IMR-90 (cell line): Measurements from ENCODE around the gene ADAMTS12. TPM values are rescaled to one million over a fixed set of nuclear protein-coding genes. Genes with fewer than 3 reads are reported as not detected.

Experiments
- ATAC-seq: fragments of 200-7000 bp; cut with Tn5 transposase; 2 replicates; pipeline ENCODE4 v1.9.1; 2020; ENCODE audit warnings: low read depth, mild to moderate bottlenecking, moderate library complexity
- BruUV-seq: library from RNA; stranded (reverse); fragments of 400-500 nt; replicated peaks from 2 replicates; lab custom pipeline; 2021; lab: Mats Ljungman, UMichigan
- CTCF ChIA-PET: fragments of 300-600 bp; formaldehyde crosslinking; extraction: SDS; loops from one replicate; lab custom pipeline; 2021; ENCODE audit warnings: antibody characterized with exemption; lab: Yijun Ruan, JAX
- POLR2A ChIA-PET: fragments of 300-600 bp; sonication (Branson Sonifier 250); formaldehyde crosslinking; loops from one replicate; lab custom pipeline; 2022; ENCODE audit warnings: antibody characterized with exemption; ENCODE audit not compliant: unreplicated experiment; lab: Charles Lee
- DNase-seq: peaks from one replicate; pipeline ENCODE4 v3.0.0; 2013
- H2AFZ ChIP-seq: replicated peaks from 2 replicates; pipeline ENCODE3; 2013; ENCODE audit warnings: low read length, mild to moderate bottlenecking; ENCODE audit not compliant: poor library complexity
- H2AK5ac ChIP-seq: 2 replicates; pipeline ENCODE4 v1.6.1; 2013; ENCODE audit warnings: low read depth, low read length, inconsistent platforms
- H2AK9ac ChIP-seq: replicated peaks from 2 replicates; pipeline ENCODE3; 2013; ENCODE audit warnings: mild to moderate bottlenecking, low read depth, low read length, moderate library complexity; ENCODE audit not compliant: poor library complexity
- H2BK120ac ChIP-seq: 2 replicates; pipeline ENCODE4 v1.6.1; 2013; ENCODE audit warnings: low read depth, low read length, inconsistent platforms
- H2BK15ac ChIP-seq: 3 replicates; pipeline ENCODE4 v1.6.1; 2013; ENCODE audit warnings: low read depth, low read length, inconsistent platforms
- H2BK20ac ChIP-seq: 2 replicates; pipeline ENCODE4 v1.6.1; 2013; ENCODE audit warnings: low read depth, mild to moderate bottlenecking, inconsistent platforms, low read length, moderate library complexity
- H2BK5ac ChIP-seq: 2 replicates; pipeline ENCODE4 v1.6.1; 2013; ENCODE audit warnings: mild to moderate bottlenecking, low read depth, low read length, inconsistent platforms; ENCODE audit not compliant: poor library complexity, severe bottlenecking
- H3K14ac ChIP-seq: replicated peaks from 2 replicates; pipeline ENCODE4 v1.6.1; 2013; ENCODE audit warnings: low read depth, low read length, inconsistent platforms
- H3K18ac ChIP-seq: 2 replicates; pipeline ENCODE4 v1.6.1; 2013; ENCODE audit warnings: low read depth, low read length, control low read depth
- H3K23ac ChIP-seq: 2 replicates; pipeline ENCODE4 v1.6.1; 2013; ENCODE audit warnings: low read depth, low read length, inconsistent platforms
- H3K27ac ChIP-seq: 2 replicates; pipeline ENCODE4 v1.5.1; 2013; ENCODE audit warnings: mild to moderate bottlenecking, control low read depth, low read length; ENCODE audit not compliant: insufficient read depth
- H3K27me3 ChIP-seq: 2 replicates; pipeline ENCODE4 v1.6.1; 2013; ENCODE audit warnings: low read length; ENCODE audit not compliant: control insufficient read depth, insufficient read depth
- H3K36me3 ChIP-seq: 2 replicates; pipeline ENCODE4 v1.6.1; 2013; ENCODE audit warnings: low read length, mixed read lengths; ENCODE audit not compliant: control insufficient read depth, insufficient read depth
- H3K4ac ChIP-seq: 2 replicates; pipeline ENCODE4 v1.6.1; 2013; ENCODE audit warnings: low read depth, low read length, inconsistent platforms
- H3K4me1 ChIP-seq: 2 replicates; pipeline ENCODE4 v1.6.1; 2013; ENCODE audit warnings: low read length, mixed read lengths; ENCODE audit not compliant: control insufficient read depth, insufficient read depth
- H3K4me2 ChIP-seq: 2 replicates; pipeline ENCODE4 v1.6.1; 2013; ENCODE audit warnings: low read depth, mild to moderate bottlenecking, control low read depth, low read length, moderate library complexity
- H3K4me3 ChIP-seq: 2 replicates; pipeline ENCODE4 v1.5.1; 2013; ENCODE audit warnings: low read depth, mild to moderate bottlenecking, control low read depth, low read length, moderate library complexity; ENCODE audit not compliant: insufficient read depth
- H3K56ac ChIP-seq: 2 replicates; pipeline ENCODE4 v1.6.1; 2013; ENCODE audit warnings: low read length, inconsistent platforms; ENCODE audit not compliant: insufficient read depth; ENCODE audit errors: extremely low read depth
- H3K79me1 ChIP-seq, 2 experiments: 2 replicates each; pipeline ENCODE4 v1.6.1; 2013; ENCODE audit warnings: low read length in 2 of 2, inconsistent platforms in 1 of 2, low read depth in 1 of 2
- H3K9ac ChIP-seq: 2 replicates; pipeline ENCODE4 v1.6.1; 2013; ENCODE audit warnings: low read depth, low read length, control low read depth
- H3K9me1 ChIP-seq: 2 replicates; pipeline ENCODE4 v1.6.1; 2013; ENCODE audit warnings: low read length, inconsistent platforms; ENCODE audit not compliant: insufficient read depth
- H3K9me3 ChIP-seq: 2 replicates; pipeline ENCODE4 v1.6.1; 2013; ENCODE audit warnings: low read length; ENCODE audit not compliant: control insufficient read depth, insufficient read depth
- H4K20me1 ChIP-seq: 2 replicates; pipeline ENCODE4 v1.6.1; 2013; ENCODE audit warnings: low read length, inconsistent platforms; ENCODE audit not compliant: insufficient read depth
- H4K5ac ChIP-seq: 2 replicates; pipeline ENCODE4 v1.6.1; 2013; ENCODE audit warnings: mild to moderate bottlenecking, low read depth, low read length, control low read depth
- H4K8ac ChIP-seq, 2 experiments: 2 replicates each; pipeline ENCODE4 v1.6.1; 2013; ENCODE audit warnings: low read depth in 2 of 2, low read length in 2 of 2, control low read depth in 1 of 2, inconsistent platforms in 1 of 2
- H4K91ac ChIP-seq: 2 replicates; pipeline ENCODE4 v1.6.1; 2013; ENCODE audit warnings: low read depth, low read length, inconsistent platforms; ENCODE audit not compliant: insufficient read depth
- BHLHE40 ChIP-seq: fragments of 150-350 bp; IDR thresholded peaks from 2 replicates; pipeline ENCODE4 v1.6.1; 2016; ENCODE audit warnings: mild to moderate bottlenecking, low read depth, low read length
- CEBPB ChIP-seq: IDR thresholded peaks from 2 replicates; pipeline ENCODE4 v1.6.1; 2012; ENCODE audit warnings: low read depth, low read length, improper control_type of control experiment
- CHD1 ChIP-seq: IDR thresholded peaks from 2 replicates; pipeline ENCODE4 v1.6.1; 2012; ENCODE audit warnings: low read depth, low read length, improper control_type of control experiment
- ELK1 ChIP-seq: fragments of 150-350 bp; IDR thresholded peaks from 2 replicates; pipeline ENCODE4 v1.6.1; 2016; ENCODE audit warnings: low read depth, mild to moderate bottlenecking, low read length, moderate library complexity, borderline replicate concordance
- FOS ChIP-seq: fragments of 150-350 bp; IDR thresholded peaks from 2 replicates; pipeline ENCODE4 v1.6.1; 2016; ENCODE audit warnings: low read depth, low read length
- MAFK ChIP-seq: IDR thresholded peaks from 2 replicates; pipeline ENCODE4 v1.6.1; 2012; ENCODE audit warnings: low read depth, low read length, improper control_type of control experiment
- MAZ ChIP-seq: IDR thresholded peaks from 2 replicates; pipeline ENCODE4 v1.6.1; 2012; ENCODE audit warnings: low read depth, mild to moderate bottlenecking, low read length, improper control_type of control experiment, moderate library complexity, borderline replicate concordance
- NFE2L2 ChIP-seq: fragments of 150-350 bp; IDR thresholded peaks from 2 replicates; pipeline ENCODE4 v1.6.1; 2016; ENCODE audit warnings: low read depth, mild to moderate bottlenecking, low read length
- POLR2A ChIP-seq: IDR thresholded peaks from 2 replicates; pipeline ENCODE4 v1.6.1; 2012; ENCODE audit warnings: mild to moderate bottlenecking, low read depth, low read length
- RAD21 ChIP-seq: IDR thresholded peaks from 2 replicates; pipeline ENCODE4 v1.6.1; 2012; ENCODE audit warnings: low read length, improper control_type of control experiment
- RCOR1 ChIP-seq: IDR thresholded peaks from 2 replicates; pipeline ENCODE4 v1.6.1; 2012; ENCODE audit warnings: mild to moderate bottlenecking, low read length, improper control_type of control experiment; ENCODE audit not compliant: insufficient replicate concordance
- RFX5 ChIP-seq: IDR thresholded peaks from 2 replicates; pipeline ENCODE4 v1.8.0; 2012; ENCODE audit warnings: low read depth, mild to moderate bottlenecking, low read length, moderate library complexity
- SMC3 ChIP-seq: fragments of 150-350 bp; IDR thresholded peaks from 2 replicates; pipeline ENCODE4 v1.6.1; 2016; ENCODE audit warnings: low read depth, mild to moderate bottlenecking, antibody characterized with exemption, low read length, moderate library complexity
- USF2 ChIP-seq: fragments of 150-350 bp; IDR thresholded peaks from 2 replicates; pipeline ENCODE4 v1.6.1; 2017; ENCODE audit warnings: mild to moderate bottlenecking, antibody characterized with exemption, low read length, low read depth
- WGBS, 2 experiments: methylation state at CpG; one replicate each; pipeline versions ENCODE4 v1.1.5 to v1.1.7; 2013; ENCODE audit warnings: missing lambda C conversion rate in 2 of 2; ENCODE audit not compliant: insufficient read length in 1 of 2; ENCODE audit errors: extremely low coverage in 2 of 2; 5-methylcytosine and 5-hydroxymethylcytosine counted together
- dilution Hi-C: fragments of 300-500 bp; cut with HindIII; formaldehyde crosslinking; loops from one replicate; pipeline ENCODE4 v1.14.3; 2018; ENCODE audit warnings: low sequenced_read_pairs; ENCODE audit not compliant: unreplicated experiment
- in situ Hi-C: fragments of 300-500 bp; cut with MboI; formaldehyde crosslinking; loops from 3 replicates; pipeline ENCODE4 v1.14.3; 2019; ENCODE audit warnings: low sequenced_read_pairs, inconsistent platforms, mixed read lengths
- intact Hi-C: fragments of 100-400 bp; cut with micrococcal nuclease; formaldehyde crosslinking; loops from 2 replicates; pipeline ENCODE4 v1.10.0; 2022
- polyA plus RNA-seq, 3 experiments: library from polyadenylated mRNA; depleted of rRNA; stranded (reverse); fragments of >200 nt; gene quantifications; 2 replicates each; pipeline ENCODE4 v1.2.3, GENCODE V29; 2012; ENCODE audit warnings: low replicate concordance in 1 of 3
- total RNA-seq: library from RNA; depleted of rRNA; stranded (reverse); fragments of >200 nt; gene quantifications from 2 replicates; pipeline ENCODE4 v1.2.3, GENCODE V29; 2012
- TF ChIP-seq, protein P1 (sequence below): conservative IDR thresholded peaks from 2 replicates; pipeline ENCODE4 v1.5.1; 2012; ENCODE audit warnings: mild to moderate bottlenecking, low read depth, low read length, improper control_type of control experiment

The ADAMTS12 gene
- total and polyA plus RNA-seq, 2 of the 4 experiments (the other 2 are of a cell fraction), result 27.3 to 51.3 TPM

DNA sequence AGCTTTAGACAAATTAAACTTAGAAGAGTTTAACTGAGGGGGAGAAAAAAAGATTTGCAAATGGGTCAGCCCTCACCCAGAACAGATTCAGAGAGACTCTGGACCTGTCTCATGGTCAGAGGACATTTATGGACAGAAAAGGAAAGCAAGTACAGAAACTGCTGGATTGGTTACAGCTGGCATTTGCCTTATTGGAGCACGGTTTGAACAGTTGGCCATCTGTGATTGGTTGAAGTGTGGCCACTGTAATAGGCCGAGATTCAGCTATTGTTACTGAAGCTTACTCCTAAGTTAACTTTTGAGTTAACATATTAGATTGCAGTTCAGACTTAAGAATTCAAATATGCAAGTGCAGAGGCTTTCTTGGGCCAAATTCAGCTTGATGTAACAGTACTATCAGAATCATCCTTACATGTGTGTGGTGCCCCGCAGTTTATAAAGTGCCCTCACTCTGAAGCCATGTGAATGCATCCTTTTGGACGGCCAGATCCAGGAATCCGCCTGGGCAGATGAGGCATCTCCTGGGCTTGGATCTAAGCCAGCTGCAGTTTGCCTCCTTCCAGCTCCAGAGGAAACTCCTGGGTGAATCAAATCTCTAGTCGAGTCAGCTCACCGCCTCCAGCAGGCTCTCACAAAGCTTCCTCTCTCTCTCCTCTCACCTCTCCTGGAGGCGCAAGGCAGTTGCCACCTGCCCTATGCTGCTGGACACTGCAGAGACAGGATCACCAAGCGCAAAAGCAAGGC lies 165.2 kb downstream of the ADAMTS12 start:
- no peak overlapping the region for H2BK15ac ChIP-seq
- no peak overlapping the region for H4K5ac ChIP-seq
- POLR2A ChIA-PET, result no interaction called here
- no peak overlapping the region for H2BK120ac ChIP-seq
- 80% methylated on average over 1 of the region's 9 CpGs; no CpG with 5 or more reads in 1 of the 2 experiments for WGBS, 2 experiments
- no peak overlapping the region for H2AFZ ChIP-seq
- peak; percentile 27 for ATAC-seq
- H3K56ac ChIP-seq, result no peak overlapping the region
- no peak overlapping the region for H3K27ac ChIP-seq
- no peak overlapping the region for H2BK5ac ChIP-seq
- no peaks in the 10 kb centered on the region for H3K27me3 ChIP-seq
- no TSS peak for BruUV-seq
- peaks cover 16% of the 10 kb centered on the region for H3K9me1 ChIP-seq
- dilution Hi-C loops (no loop called here), in situ Hi-C loops (no loop called here), intact Hi-C loops (no loop called here)
- peak; percentile 55 for DNase-seq
- no peak overlapping the region for H3K4me2 ChIP-seq
- no peak overlapping the region for H3K4me3 ChIP-seq
- peaks cover 0 to 12% of the 10 kb centered on the region in 2 experiments; a peak in 1 of 4 replicates for H3K79me1 ChIP-seq
- H3K14ac ChIP-seq, result no peak overlapping the region
- H2BK20ac ChIP-seq, result no peak overlapping the region
- CTCF ChIA-PET, result interaction anchor here (0.6 to 1.4 kb wide), 2 partner anchors 8 to 46 kb away, joined by 3 read pairs; no protein-coding TSS in a partner anchor
- 0 out of 2 replicates have a peak overlapping the region, but pooled peaks have one; percentile 36 for H2AK5ac ChIP-seq
- H3K4ac ChIP-seq, result no peak overlapping the region
- H2AK9ac ChIP-seq, result no peak overlapping the region
- no peaks in the 10 kb centered on the region for H3K9me3 ChIP-seq
- H3K36me3 ChIP-seq, result 0 out of 2 replicates have a peak, but pooled peaks cover 2% of the 10 kb centered on the region
- no peak overlapping the region for H3K9ac ChIP-seq
- H4K91ac ChIP-seq, result no peak overlapping the region
- no peak overlapping the region for H3K23ac ChIP-seq
- H3K4me1 ChIP-seq, result peaks cover 6% of the 10 kb centered on the region
- no peaks in the 10 kb centered on the region for H4K20me1 ChIP-seq
- H3K18ac ChIP-seq, result no peak overlapping the region
- H4K8ac ChIP-seq, result no peak overlapping the region
- TF ChIP-seq POLR2A (no peak), CEBPB (no peak), RCOR1 (no peak), RAD21 (no peak), FOS (no peak), MAZ (no peak), RFX5 (no peak), ELK1 (no peak), NFE2L2 (no peak), CHD1 (no peak), USF2 (no peak), BHLHE40 (no peak), SMC3 (no peak), MAFK (no peak)
- TF ChIP-seq, protein P1, sequence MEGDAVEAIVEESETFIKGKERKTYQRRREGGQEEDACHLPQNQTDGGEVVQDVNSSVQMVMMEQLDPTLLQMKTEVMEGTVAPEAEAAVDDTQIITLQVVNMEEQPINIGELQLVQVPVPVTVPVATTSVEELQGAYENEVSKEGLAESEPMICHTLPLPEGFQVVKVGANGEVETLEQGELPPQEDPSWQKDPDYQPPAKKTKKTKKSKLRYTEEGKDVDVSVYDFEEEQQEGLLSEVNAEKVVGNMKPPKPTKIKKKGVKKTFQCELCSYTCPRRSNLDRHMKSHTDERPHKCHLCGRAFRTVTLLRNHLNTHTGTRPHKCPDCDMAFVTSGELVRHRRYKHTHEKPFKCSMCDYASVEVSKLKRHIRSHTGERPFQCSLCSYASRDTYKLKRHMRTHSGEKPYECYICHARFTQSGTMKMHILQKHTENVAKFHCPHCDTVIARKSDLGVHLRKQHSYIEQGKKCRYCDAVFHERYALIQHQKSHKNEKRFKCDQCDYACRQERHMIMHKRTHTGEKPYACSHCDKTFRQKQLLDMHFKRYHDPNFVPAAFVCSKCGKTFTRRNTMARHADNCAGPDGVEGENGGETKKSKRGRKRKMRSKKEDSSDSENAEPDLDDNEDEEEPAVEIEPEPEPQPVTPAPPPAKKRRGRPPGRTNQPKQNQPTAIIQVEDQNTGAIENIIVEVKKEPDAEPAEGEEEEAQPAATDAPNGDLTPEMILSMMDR, result no peak
